ENCODE results near the gene KCNN4.
A peak's percentile ranks its signal among the peaks of the same experiment; 100 is the strongest.

Gene KCNN4

DNA sequence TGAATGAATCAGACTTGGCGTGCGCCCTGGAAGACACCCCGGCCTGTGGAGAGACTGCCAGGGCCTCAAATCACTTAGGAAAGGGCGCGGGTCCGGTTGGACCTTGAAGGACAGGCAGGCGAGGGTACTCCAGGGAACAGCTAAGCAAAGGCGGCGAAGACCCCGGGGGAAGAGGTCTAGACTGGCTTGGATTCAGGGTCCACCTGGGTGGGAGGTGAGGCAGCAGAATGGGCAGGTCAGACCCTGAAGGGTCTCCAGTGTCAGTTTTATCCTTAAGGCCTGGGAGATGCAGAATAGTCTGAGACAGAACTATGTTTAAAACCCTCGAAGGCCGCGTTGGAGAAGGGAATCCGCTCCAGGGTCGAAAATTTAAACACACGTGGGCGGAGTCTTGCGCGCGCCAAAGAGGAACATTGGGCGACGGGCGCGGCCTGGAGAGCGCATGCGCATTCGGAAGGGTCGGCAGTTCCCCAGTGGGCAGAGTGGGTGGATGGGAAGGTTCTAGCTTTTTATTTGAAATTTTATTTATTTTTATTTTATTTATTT, 25.4 kb downstream of the KCNN4 start:
- peak overlapping the region; percentile 99 for H3K27ac ChIP-seq
- TF ChIP-seq CTCF (conservative IDR thresholded peaks at IDR 0.05) = no peak

DNA sequence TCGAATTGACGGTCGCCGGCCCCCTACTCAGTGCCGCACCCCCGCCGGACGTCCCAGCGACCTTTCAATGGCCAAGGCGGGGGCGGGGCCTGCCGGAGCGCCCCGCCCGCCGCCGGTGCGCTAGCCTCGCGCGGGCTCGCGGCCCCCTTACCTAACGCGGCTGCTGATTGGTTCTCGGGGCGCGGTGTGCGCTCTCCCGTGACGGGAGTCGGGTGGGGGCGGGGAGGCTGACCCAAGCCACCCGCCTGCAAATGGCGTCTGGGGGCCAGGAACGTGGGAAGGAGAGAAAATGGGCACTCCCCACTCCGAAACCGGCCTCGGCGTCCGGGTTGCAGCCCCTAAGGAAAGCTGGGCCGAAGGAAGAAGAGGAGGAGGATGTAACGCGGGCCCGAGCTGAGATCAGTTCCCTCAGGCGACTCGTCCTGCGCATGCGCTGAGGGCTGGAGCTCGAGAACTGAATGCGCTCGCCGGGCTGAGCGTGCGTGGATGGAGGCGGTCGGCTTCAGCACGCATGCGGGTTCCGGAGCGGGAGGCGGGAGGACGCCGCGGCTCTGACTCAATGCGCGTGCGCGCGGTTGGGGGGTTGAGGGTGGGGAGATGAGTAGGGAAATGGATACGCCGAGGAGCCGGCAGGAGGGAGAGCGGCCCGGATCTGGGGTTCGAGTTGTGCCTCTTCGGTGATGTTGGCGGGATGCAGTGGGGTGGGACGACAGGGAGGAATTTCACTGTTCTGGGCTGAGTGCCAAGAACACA, 26.1 kb downstream of the KCNN4 start, which contains the start of gene SMG9:
SMG9 (minus strand) TSS at position 460 of the 753 bp plus-strand sequence. CDS start 4,221 bp downstream, outside the sequence.
- TF ChIP-seq CTCF (conservative IDR thresholded peaks at IDR 0.05) = no peak
- peak within 1 kb of the TSS; percentile 99 for H3K27ac ChIP-seq

DNA sequence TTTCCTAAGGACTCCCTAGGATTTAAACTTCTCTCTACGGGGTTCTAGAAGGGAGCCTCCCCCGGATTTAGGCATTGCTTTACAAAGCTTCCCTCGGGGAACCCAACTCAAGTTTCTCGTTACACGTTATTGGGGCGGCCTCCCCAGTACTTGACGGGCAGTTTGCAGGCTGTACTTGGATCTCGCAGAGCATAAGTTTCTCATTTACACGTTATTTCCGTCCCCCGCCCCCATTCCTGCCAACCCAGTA, 26.6 kb downstream of the KCNN4 start:
- TF ChIP-seq CTCF (conservative IDR thresholded peaks at IDR 0.05) = no peak
- peak overlapping the region; percentile 99 for H3K27ac ChIP-seq

DNA sequence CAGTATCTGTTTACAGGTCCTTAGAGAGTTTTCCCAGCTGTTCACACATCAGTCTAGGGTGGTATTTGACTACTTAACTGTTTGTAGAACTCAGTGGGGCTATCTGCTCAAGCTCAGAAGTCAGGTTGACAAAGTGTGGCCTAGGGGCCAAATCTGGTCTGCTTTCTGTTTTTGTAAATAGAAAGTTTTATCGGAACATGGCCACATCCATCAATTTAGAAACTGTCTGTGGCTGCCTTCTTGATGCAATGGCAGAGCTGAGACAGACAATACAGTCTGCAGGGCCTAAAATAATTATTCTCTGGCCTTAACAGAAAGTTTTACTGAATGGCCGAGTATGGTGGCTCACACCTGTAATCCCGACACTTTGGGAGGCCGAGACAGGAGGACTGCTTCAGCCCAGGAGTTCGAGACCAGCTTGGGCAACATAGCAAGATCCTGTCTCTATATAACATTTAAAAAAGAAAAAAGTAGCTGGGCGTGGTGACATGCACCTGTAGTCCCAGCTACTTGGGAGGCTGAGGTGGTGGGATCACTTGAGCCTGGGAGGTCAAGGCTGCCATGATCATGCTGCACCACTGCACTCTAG, 28.4 kb downstream of the KCNN4 start:
- H3K27ac ChIP-seq = peak overlapping the region; percentile 99; the same call in 1 of the 2 replicates
- TF ChIP-seq CTCF (conservative IDR thresholded peaks at IDR 0.05) = no peak

DNA sequence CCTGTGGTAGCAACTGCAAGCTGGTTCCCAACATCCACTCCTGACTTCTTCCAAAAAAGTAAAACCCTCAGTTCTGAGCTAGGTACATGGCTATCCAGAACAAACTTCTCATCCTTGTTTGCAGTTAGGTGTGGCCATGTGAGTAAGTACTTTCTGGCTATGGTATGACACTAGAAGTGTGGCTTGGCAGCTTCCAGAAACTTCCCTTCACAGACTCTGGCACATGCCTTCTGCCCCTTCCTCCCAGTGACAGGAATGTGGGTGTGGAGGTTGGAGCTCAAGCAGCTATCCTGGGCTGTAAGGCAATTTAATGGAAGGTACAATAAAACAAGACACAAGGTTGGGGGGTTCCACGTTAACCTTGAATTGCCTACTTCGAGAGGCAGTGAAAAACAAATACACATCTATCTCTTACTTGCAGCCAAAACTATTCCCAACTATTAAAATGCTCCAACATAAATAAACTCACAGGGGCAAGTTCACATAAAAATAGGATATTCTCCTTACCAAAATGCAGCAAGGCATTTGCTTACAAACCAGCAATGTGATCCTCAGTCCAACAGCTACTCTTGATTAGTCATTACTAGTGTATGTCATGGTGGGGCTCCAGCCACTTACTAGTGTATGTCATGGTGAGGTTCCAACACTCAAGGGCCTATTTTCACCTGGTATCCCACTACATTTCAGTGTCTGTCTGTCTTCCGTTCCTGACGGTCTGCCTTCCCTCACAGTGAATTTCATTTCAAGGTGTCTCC, 29.1 kb downstream of the KCNN4 start:
- TF ChIP-seq CTCF (conservative IDR thresholded peaks at IDR 0.05) = no peak

GRCh38 chr19:43749898-43750297, 30.9 kb downstream of the KCNN4 start:
- H3K27ac ChIP-seq = no peak overlapping the region
- TF ChIP-seq CTCF (conservative IDR thresholded peaks at IDR 0.05) = no peak

More for the DNA sequence above, 29.1 kb downstream of the KCNN4 start:
- H3K27ac ChIP-seq = no peak overlapping the region

DNA sequence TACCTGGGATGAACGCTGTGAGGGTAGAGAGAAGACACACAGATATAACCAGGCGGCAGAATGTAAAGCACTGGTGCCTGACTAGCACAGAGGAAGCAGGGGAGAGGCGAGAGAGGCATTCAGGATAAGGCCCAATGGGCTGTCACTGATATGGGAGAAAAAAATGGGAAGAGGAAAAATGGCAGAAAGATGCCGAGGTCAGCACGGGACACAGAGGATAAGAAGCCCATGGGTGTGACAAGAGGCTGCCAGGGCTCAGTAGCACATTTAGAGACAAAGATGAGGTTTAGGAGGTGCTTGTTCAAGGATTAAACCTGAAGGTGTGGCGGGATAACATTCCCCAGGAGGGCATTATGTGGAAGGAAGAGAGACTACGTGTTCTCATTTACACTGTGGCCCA, 31.6 kb downstream of the KCNN4 start:
- H3K27ac ChIP-seq = no peak overlapping the region
- TF ChIP-seq CTCF (conservative IDR thresholded peaks at IDR 0.05) = no peak
